ENCODE measurements around the gene CDC123.
"Not testable (repeated sequence)": the region's sequence is repeated elsewhere in the genome, so short reads cannot be mapped to it uniquely, and the experiment has no call there.

The CDC123 gene

DNA sequence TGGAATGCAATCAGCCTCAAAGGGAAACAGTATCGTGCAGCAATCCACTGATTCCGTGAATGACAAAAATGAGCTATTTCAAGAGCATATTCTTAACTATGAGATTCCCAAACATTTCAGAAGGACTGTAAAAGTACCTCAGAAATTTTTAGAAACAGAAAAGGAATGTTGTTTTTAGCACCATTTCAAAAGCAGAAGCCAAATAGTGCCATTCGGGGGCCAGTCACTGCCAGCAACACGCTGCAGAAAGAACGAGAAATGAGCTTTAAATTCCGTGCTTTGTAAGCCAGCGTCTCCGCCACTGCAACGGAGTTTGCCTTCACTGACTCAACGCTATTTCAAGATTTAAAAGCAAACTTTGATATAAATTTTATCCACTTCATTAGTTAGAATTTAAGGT, 6.6 kb upstream of the CDC123 start:
- no peak for DNase-seq (ENCODE audit: low read depth in 2 of 2)

- no peak for DNase-seq (ENCODE audit: low read depth in 2 of 2)
Measured at GRCh38 chr10:12191715-12192114, 4.3 kb upstream of the CDC123 start.

DNA sequence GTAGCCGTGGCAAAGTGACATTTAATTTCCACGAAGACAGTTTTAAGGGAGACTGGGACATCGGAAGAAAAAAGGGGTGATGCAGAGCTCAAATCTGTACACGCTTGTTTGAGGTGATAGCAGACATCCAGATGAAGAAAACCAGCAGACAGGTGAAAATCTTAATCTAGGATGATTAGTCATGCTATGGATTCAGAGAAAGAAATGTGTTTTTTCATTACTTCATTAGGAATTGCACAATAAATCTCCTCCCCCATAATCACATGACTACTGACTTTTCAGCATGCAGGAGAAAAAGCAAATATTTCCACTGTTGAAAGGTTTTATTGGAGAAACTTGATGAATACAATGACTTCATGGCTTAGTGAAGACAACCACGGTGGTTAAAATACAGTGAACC, 2.8 kb upstream of the CDC123 start:
- DNase-seq (ENCODE audit: low read depth in 2 of 2) = no peak

- no peak for DNase-seq (ENCODE audit: low read depth in 2 of 2)
Measured at GRCh38 chr10:12194752-12195271, 1.2 kb upstream of the CDC123 start.

DNA sequence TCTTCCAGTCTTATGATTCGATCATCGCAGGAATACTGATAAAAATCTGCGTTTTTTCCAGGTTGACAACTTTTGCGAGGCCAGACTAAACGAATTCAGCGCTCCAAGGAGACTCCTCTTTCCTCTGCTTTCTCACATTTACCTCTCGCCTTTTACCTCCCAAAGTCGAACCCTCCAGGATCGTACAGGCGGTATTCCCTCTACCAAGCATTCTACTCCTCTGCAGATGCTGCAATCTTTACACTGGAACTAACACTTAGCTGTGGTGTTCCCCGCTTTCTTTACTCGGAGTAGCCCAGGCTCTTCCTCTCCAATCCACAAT, 746 bp upstream of the CDC123 start:
- no peak for DNase-seq (ENCODE audit: low read depth in 2 of 2)

DNA sequence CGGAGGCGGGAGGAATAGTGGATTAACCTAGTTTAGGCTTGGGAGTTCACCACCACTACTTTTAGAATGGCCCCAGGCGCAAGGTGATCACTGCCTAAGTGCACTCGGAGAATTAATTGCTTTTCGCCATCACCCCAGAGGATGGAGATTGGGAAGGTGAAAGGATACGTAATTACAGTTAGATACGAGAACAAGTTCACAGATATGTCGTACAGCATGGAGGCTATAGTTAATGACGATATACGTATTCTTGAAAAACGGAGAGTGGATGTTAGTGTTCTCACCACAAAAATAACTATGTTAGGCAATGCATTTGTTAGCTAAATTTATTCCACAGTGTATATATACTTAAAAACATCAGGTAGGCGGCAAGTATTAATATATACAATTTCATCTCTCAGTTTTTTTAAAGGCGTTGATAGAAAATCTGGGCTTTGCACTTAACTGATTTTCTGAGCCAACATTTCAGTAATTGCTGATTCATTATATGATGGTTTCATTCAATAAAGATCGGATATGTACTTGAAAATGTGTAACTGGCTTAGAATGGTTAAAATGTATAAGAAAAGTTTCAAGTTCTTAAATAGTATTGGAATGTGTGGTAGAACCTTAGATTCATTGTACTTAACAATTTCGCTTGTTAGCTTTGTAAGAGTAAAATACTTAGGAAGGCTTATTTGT, 683 bp downstream of the CDC123 start:
- DNase-seq (ENCODE audit: low read depth in 2 of 2) = no peak

DNA sequence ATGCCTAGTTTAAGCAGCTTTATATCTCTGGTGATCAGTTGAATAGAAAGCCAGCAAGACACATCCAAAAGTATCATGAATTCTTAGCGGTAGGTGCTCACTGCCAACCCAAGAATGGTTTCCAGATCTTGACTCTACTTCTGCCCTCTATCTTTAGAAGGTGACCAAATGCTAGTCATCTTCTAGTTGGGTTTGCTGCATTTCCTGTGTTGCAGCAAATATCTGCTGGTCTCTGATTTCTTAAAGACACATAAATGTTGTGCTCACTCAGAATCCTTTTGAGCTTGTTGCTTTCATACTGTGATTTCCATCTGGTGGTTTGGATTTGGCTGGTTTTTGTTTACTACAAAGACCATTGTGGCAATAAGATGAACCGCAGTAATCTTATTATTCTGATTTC, 2.2 kb downstream of the CDC123 start:
- no peak for DNase-seq (ENCODE audit: low read depth in 2 of 2)

DNA sequence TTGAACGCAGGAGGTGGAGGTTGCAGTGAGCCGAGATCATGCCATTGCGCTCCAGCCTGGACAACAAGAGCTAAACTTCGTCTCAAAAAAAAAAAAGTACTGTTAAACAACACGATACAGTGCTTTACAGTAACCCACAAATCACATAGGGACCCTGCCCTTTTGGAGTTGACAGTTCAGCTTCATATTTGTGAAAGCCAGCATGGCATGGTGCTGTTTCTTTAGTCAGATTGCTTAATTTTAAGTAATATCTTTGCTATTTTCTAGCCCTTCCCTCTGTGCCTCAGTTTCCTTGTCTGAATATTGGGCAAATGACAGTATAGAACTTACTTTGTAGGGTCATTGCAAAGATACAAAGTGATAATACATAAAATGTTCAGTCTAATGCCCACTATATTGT, 4.9 kb downstream of the CDC123 start:
- DNase-seq (ENCODE audit: low read depth in 2 of 2) = no peak

DNA sequence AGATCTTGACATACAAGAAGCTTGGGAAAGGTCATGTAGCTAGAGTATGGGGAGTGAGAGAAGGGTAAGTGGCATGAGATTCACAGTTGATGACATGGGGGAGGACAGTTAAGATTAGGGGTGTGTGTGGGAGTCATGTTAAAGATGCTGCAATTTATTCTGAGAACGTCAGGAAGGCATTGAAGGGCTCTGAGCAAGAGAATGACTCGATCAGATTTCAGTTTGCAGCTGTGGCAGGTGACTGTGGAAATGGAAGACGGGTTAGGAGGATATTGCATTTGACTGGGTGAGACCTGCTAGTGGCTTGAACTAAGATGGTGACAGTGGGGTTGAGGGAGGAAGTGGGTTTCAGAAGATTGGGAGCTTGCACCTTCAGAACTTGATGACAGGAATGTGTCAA, 5.6 kb downstream of the CDC123 start:
- no peak for DNase-seq (ENCODE audit: low read depth in 2 of 2)

- DNase-seq (ENCODE audit: low read depth in 2 of 2) = no peak
Measured at GRCh38 chr10:12202226-12202625, 6.2 kb downstream of the CDC123 start.

- DNase-seq (ENCODE audit: low read depth in 2 of 2) = no peak
Measured at GRCh38 chr10:12205082-12205481, 9.1 kb downstream of the CDC123 start.

DNA sequence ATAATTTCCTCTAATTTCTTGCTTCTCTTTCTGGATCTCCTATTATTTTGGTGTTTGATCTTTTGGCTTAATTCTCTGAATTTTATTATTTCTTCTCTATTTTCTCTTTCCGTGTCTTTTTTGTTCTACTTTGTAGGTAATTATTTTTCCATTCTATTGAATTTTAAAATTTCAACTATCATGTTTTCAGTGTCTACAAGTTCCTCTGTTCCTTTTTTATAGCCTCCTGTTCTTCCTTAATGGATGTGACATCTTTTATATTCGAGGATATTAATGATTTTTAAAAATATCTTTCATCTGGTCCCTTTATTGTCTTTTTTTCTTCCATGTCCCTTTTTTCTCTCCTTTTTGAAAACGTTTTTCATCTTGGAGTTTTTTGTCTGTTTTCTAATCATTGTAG, 11.1 kb downstream of the CDC123 start:
- no peak for DNase-seq (ENCODE audit: low read depth in 2 of 2)

DNA sequence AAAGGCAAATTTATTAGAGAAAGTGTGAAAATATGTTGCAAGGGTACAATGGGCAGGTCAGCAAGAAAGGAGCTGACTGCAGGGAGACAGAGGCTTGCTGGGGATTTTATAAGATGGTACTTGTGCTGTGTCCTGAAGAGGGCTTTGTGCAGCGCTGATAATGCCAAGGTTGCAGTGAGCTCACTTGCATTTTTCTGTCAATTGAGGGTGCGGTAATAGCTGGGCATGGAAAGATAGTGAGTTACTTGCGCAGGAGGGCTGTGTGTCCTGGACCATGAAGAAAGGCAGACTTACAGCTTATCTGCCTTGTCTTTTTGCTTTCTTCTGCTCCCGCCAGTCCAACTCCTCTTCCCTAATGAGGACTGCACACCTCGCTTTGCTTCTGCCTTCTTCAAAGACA, 12.5 kb downstream of the CDC123 start:
- DNase-seq (ENCODE audit: low read depth in 2 of 2) = no peak

DNA sequence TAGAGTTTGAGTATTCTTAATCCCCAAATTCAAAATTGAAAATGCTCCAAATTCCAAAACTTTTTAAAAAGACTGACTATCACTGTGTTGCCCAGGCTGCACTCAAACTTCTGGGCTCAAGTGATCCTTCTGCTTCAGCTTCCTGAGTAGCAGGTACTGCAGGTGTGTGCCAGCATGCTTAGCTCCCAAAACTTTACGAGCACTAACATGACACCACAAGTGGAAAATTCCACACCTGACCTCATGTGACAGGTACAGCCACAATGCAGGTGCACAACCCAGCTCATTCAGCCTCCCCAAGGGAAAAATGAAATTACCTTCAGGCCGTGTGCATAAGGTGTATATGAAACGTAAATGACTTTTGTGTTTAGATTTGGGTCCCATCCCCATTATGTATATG, 16.5 kb downstream of the CDC123 start:
- DNase-seq (ENCODE audit: low read depth in 2 of 2) = no peak

DNA sequence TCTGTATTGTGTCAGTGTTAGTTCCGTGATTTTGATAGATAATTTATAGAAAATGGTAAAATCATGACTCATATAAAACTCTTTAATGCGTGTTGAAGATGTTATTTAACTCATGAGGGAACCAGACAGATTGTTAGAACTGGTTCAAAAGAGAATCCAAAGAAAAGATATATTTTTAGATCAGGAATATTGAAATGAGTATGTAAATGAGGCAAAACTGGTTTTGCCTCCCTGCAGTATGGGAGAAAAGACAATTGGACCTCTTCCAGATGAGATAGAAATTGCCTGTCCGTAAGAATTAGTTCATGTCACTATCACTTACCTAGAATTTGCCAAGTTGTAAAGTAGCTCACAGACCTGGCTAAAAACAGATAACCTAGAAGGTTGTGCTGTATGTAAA, 17.6 kb downstream of the CDC123 start:
- DNase-seq (ENCODE audit: low read depth in 2 of 2) = no peak

DNA sequence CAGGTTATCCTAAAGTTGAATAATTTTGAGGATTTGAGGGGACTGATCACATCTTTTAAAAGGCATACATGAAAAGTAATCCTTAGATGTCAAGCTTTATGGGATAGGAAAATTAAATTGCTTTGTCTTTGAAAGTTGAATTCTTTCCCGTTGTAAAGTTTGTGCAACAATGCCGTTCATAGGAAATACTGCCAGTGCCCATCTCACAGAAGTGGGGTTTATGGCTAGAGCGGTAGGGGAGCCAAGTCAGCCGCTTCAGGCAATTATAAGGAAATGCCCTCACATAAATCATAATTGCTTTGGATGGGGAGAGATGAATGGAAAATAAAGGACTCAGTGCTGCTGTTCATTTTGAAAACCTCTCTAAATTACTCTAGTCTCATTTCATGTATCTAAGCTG, 18.1 kb downstream of the CDC123 start:
- no peak for DNase-seq (ENCODE audit: low read depth in 2 of 2)

DNA sequence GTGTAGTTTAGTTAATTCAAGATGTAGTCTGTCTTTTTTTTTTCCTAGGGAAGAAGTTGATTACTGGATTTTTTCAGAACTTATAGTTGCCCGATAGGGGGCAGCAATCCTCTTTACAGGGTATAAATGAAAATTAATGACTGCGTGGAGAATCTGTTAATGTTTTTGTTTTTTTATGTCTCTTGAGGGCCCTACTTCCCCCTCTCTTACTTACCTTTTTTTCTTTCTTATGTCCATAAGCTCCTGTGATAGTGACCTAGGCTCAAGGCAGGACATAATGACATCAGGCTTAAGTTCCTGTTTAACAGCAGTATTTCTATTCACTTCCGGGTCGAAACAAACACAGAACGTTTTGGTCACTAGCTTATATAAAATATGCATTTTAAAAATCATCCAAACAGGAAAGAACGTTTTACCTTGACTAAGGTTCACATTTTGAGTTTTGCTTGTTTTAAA, 18.8 kb downstream of the CDC123 start:
- peak in 1 of 2 donors; percentile 5 for DNase-seq (ENCODE audit: low read depth in 2 of 2)

GRCh38 chr10:12218991-12219390, 23.0 kb downstream of the CDC123 start:
- no peak for DNase-seq (ENCODE audit: low read depth in 2 of 2)

- DNase-seq (ENCODE audit: low read depth in 2 of 2) = no peak
Measured at GRCh38 chr10:12221323-12222298, 25.6 kb downstream of the CDC123 start.

DNA sequence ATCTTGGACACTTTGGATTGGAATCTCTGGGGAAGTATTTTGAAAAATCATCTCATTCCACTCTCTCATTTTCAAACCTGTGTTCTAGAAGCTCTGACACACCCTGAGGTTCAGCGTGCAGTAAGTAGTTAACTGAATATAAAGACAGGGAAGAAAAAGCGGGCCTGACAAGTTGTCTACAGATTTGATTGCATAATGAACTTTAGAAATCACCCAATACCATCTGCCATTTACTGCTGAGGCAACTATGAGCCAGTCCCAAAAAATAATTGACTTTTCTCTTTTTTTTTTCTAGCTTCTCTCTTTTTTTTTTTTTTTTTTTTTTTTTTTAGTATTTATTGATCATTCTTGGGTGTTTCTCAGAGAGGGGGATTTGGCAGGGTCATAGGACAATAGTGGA, 29.5 kb downstream of the CDC123 start:
- DNase-seq (ENCODE audit: low read depth in 2 of 2) = no peak

DNA sequence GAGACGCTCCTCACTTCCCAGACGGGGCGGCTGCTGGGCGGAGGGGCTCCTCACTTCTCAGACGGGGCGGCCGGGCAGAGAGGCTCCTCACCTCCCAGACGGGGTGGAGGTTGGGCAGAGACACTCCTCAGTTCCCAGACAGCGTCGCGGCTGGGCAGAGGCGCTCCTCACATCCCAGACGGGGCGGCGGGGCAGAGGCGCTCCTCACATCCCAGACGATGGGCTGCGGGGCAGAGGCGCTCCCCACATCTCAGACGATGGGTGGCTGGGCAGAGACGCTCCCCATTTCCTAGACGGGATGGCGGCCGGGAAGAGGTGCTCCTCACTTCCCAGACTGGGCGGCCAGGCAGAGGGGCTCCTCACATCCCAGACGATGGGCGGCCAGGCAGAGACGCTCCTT, 30.4 kb downstream of the CDC123 start:
- not testable (repeated sequence) for DNase-seq (ENCODE audit: low read depth in 2 of 2)

DNA sequence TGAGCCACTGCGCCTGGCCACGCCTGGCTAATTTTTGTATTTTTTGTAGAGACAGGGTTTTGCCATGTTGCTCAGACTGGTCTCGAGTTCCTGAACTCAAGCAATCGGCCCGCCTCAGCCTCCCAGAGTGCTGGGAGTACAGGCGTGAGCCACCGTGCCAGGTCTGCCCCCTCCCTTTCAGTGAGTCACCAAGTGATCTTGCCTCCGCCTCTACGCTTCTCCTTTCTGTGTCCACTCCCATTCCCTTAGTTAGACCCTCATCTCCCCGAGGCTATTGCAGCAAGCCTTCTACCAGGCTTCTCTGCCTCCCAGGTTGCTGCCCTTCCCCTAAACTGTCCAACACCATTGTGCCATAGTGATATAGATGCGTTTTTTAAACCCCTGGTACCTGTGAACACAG, 32.9 kb downstream of the CDC123 start:
- no peak for DNase-seq (ENCODE audit: low read depth in 2 of 2)

GRCh38 chr10:12234687-12235086, 38.7 kb downstream of the CDC123 start:
- DNase-seq (ENCODE audit: low read depth in 2 of 2) = not testable (repeated sequence)
